Lower lobe of right lung (tissue), 2 donors: ENCODE measurements around the gene RBM34. TPM values are rescaled to one million over a fixed set of nuclear protein-coding genes. Genes with fewer than 3 reads are reported as not detected.
"Not testable (repeated sequence)": the region's sequence is repeated elsewhere in the genome, so short reads cannot be mapped to it uniquely, and the experiment has no call there.

Experiments used
- ATAC-seq, 2 donors: fragments of 200-7000 bp; cut with Tn5 transposase; one replicate each; pipeline ENCODE4 v1.9.1; 2020 to 2022; ENCODE audit warnings: mild to moderate bottlenecking in 2 of 2, moderate library complexity in 2 of 2
- DNase-seq: peaks from one replicate; pipeline ENCODE4 v3.0.0-alpha.2; 2020
- H3K27ac ChIP-seq: fragments of 200-600 bp; one replicate; pipeline ENCODE4 v1.8.0; 2022
- H3K27me3 ChIP-seq: fragments of 200-600 bp; one replicate; pipeline ENCODE4 v1.8.0; 2022; ENCODE audit warnings: low read depth
- H3K36me3 ChIP-seq: fragments of 200-600 bp; one replicate; pipeline ENCODE4 v1.8.0; 2022; ENCODE audit warnings: mild to moderate bottlenecking
- H3K4me1 ChIP-seq: fragments of 200-600 bp; one replicate; pipeline ENCODE4 v1.8.0; 2022
- H3K4me3 ChIP-seq: fragments of 200-600 bp; one replicate; pipeline ENCODE4 v1.8.0; 2022; ENCODE audit warnings: mild to moderate bottlenecking
- H3K9me3 ChIP-seq: fragments of 200-600 bp; one replicate; pipeline ENCODE4 v1.8.0; 2022
- intact Hi-C: fragments of 100-400 bp; cut with DNase I; formaldehyde crosslinking; loops from one replicate; pipeline ENCODE4 v1.11.0; 2022
- total RNA-seq: library from RNA; stranded (reverse); fragmentation: NEBNext Ultra II Directional; extraction: Animal tissue kit (Norgen Biotek cat#: 25700); gene quantifications from one replicate; pipeline ENCODE4 v1.2.1, GENCODE V29; 2021
- TF ChIP-seq, protein P1 (sequence below): fragments of 200-600 bp; IDR thresholded peaks from one replicate; pipeline ENCODE4 v1.8.0; 2022; ENCODE audit warnings: antibody characterized with exemption, mild to moderate bottlenecking
- donor health status: DM: no; HTN: yes; CAD: no; lungs with severe emphysema.

RBM34 gene
- total RNA-seq, 1 donor from 2014 or later: 57.3 TPM

DNA sequence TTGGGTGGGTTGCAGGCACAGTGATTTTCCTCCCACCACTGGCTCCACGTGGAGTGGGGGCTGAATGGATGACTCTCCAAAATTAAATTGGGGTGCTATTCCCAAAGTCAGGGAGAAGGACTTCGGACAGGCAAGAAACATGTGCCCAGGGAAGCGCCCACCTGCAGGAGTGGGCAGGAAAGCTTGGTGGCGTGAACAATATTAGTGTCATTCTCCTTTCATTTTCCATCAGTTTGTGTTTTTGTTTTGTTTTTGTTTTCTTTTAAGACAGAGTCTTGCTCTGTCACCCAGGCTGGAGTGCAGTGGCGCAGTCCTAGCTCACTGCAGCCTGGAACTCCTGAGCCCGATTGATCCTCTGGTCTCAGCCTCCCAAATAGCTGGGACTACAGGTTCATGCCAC lies 62.5 kb downstream of the RBM34 start:
- Histone ChIP-seq H3K27ac (no peak overlapping the region), H3K4me3 (no peak overlapping the region), H3K36me3 (no peaks in the 10 kb centered on the region), H3K4me1 (peaks cover 4% of the 10 kb centered on the region), H3K27me3 (no peaks in the 10 kb centered on the region), H3K9me3 (no peaks in the 10 kb centered on the region)
- no peak for DNase-seq
- no peak for ATAC-seq
- TF ChIP-seq, protein P1, sequence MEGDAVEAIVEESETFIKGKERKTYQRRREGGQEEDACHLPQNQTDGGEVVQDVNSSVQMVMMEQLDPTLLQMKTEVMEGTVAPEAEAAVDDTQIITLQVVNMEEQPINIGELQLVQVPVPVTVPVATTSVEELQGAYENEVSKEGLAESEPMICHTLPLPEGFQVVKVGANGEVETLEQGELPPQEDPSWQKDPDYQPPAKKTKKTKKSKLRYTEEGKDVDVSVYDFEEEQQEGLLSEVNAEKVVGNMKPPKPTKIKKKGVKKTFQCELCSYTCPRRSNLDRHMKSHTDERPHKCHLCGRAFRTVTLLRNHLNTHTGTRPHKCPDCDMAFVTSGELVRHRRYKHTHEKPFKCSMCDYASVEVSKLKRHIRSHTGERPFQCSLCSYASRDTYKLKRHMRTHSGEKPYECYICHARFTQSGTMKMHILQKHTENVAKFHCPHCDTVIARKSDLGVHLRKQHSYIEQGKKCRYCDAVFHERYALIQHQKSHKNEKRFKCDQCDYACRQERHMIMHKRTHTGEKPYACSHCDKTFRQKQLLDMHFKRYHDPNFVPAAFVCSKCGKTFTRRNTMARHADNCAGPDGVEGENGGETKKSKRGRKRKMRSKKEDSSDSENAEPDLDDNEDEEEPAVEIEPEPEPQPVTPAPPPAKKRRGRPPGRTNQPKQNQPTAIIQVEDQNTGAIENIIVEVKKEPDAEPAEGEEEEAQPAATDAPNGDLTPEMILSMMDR: no peak
- intact Hi-C loops: no loop called here

DNA sequence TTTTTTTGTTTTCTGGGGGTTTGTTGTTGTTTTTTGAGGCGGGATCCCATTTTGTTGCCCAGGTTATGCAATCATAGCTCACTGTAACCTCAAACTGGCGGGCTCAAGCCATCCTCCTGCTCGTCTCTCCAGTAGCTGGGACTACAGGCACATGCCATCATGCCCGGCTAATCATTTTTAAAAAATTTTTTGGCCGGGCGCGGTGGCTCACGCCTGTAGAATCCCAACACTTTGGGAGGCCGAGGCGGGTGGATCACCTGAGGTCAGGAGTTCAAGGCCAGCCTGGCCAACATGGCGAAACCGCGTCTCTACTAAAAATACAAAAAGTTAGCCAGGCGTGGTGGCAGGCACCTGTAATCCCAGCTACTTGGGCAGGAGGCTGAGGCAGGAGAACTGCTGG lies 63.5 kb downstream of the RBM34 start:
- H3K4me1 ChIP-seq: peaks cover 11% of the 10 kb centered on the region
- DNase-seq, H3K36me3 ChIP-seq, H3K9me3 ChIP-seq, H3K27ac ChIP-seq, ATAC-seq, H3K4me3 ChIP-seq, H3K27me3 ChIP-seq, intact Hi-C loops: not testable (repeated sequence)

DNA sequence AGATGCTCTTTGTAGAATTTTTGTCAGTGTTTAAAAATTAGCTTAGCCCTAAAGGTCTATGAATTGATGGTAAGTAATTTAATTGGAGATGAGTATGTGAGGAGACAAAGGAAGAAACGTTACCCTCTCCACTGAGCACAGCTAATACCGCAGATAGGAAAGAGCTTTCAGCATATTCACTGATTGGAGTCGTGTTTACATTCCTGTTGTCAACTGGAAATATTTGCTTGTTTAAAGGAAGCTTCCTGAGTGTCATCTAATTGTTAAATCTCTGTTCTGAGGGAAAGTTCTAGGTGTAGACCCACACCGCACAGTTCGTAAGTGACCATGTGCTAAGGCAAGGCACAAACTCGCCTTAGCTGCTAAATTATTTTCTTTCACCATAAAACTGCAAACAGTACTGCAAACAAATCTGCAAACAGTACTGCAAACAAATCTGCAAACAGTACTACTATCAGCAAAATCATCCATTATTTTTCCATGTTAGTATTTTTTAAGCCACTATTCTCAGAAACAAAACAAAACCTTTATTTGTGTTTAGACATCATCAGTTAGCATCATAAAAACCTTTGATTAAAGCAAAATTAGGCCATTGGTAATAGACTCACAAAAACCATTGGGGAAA lies 65.0 kb downstream of the RBM34 start:
- H3K4me1 ChIP-seq: peaks cover 11% of the 10 kb centered on the region
- DNase-seq (no peak), ATAC-seq (no peak)
- intact Hi-C loops: no loop called here
- no peaks in the 10 kb centered on the region for H3K27me3 ChIP-seq
- no peaks in the 10 kb centered on the region for H3K36me3 ChIP-seq
- no peaks in the 10 kb centered on the region for H3K9me3 ChIP-seq
- no peak overlapping the region for H3K4me3 ChIP-seq
- no peak overlapping the region for H3K27ac ChIP-seq
- TF ChIP-seq, protein P1: no peak

DNA sequence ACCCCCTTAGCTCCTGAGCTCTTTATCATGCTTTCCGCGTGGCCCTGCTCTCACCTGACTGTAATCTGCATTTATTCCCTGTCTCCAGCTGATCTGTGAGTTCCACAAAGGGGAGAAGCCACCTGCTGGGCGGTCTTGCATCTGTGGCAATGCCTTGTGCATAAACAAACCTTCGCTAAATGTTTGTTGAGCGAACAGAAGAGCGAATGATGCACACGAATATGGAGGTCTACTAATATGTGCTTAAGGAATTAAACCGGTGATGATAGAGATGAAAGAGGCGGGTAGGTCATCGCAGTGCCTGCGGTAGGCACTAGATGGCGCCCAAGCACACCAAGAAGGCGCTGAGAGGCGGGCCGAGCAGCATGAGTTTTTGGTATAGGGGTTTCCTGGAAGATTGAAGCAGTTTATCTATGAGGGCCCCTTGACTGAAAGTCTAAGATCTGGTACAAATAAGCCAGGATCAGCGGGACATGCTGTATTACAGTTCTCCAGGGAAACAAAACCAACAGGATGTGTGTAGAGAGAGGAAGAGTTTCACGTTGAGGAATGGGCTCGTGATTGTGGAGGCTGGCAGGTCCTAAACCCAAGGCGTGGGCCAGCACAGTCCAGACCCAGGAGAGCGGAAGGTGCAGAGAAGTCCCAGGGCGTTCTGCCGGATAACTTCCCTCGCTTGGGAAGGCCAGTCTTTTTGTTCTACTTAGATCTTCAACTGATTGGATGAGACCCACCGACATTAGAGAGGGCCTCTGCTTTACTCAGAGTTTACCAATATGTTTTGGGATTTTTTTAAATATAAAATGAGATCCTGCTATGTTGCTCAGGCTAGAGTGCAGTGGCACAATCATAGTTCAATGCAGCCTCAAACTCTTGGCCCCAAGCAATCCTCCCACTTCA lies 67.1 kb downstream of the RBM34 start:
- peak; percentile 89 to 91 for ATAC-seq
- Histone ChIP-seq H3K4me3 (peak overlapping the region; percentile 26), H3K4me1 (peaks cover 11% of the 10 kb centered on the region), H3K36me3 (no peaks in the 10 kb centered on the region), H3K27ac (no peak overlapping the region), H3K27me3 (no peaks in the 10 kb centered on the region), H3K9me3 (no peaks in the 10 kb centered on the region)
- TF ChIP-seq, protein P1: peak; percentile 93
- intact Hi-C loops: no loop called here
- peak; percentile 86 for DNase-seq

DNA sequence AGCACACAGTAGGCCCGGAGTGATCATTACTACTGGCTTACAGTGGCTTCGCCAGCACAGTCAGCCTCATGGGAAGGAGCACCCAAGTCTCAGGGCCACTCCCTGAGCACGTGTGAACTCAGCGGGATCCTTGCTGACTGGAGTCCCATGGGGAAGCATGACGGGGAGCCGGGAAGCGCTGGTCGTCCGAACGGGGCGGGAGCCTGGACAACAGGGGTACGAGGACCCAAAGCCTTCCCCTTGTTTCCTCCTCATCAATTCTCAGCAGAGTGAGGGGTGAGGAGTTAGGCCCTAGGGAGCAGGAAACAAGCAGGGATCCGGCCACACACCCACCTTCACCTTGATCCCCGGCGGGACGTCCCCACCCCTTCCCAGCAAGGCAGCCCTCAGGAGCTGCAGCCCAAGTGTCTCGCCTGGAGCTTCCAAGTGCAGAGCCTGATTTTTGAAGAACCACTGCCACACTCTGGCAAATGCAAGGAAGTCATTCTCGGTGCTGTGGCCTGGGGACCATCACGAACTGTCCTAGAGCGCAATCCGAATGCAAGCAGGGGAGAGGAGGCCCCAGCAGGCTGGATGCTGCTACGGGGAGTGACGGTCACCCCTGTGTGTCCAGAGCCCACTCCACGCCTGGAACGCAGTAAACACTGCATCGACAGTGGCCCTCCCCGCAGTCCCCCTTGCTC lies 67.9 kb downstream of the RBM34 start:
- H3K9me3 ChIP-seq: no peaks in the 10 kb centered on the region
- DNase-seq (no peak), ATAC-seq (peak; percentile 73 to 77)
- peak overlapping the region; percentile 6 for H3K27ac ChIP-seq
- H3K27me3 ChIP-seq: no peaks in the 10 kb centered on the region
- H3K36me3 ChIP-seq: no peaks in the 10 kb centered on the region
- TF ChIP-seq, protein P1: no peak
- peaks cover 11% of the 10 kb centered on the region for H3K4me1 ChIP-seq
- H3K4me3 ChIP-seq: peak overlapping the region; percentile 26
- intact Hi-C loops: no loop called here

DNA sequence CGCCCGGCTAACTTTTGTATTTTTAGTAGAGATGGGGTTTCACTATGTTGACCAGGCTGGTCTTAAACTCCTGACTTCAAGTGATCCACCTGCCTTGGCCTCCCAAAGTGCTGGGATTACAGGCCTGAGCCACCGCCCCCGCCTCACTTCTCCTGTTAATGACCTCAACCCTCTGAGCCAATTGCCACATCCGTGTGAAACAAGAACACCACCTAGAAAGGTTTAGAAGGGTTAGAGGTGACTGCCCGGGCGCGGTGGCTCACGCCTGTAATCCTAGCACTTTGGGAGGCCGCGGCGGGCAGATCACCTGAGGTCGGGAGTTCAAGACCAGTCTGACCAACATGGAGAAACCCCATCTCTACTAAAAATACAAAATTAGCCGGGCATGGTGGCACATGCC lies 68.6 kb downstream of the RBM34 start:
- H3K27me3 ChIP-seq, H3K36me3 ChIP-seq, ATAC-seq, H3K27ac ChIP-seq, DNase-seq, H3K4me3 ChIP-seq, intact Hi-C loops, H3K9me3 ChIP-seq: not testable (repeated sequence)
- peaks cover 11% of the 10 kb centered on the region for H3K4me1 ChIP-seq

DNA sequence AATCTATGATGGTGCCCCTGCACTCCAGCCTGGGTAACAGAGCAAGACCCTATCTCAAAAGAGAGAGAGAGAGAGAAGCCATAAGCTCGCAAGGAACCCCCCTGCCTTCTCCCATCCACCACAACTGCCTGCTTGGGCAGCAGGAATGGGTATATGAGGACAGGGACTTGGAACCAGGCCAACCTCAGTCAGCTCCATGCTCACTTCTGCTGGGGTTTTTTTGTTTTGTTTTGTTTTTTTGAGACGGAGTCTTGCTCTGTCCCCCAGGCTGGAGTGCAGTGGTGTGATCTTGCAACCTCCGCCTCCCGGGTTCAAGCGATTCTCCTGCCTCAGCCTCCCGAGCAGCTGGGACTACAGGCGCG lies 69.0 kb downstream of the RBM34 start:
- H3K36me3 ChIP-seq, ATAC-seq, intact Hi-C loops, H3K27ac ChIP-seq, H3K9me3 ChIP-seq, H3K27me3 ChIP-seq, H3K4me3 ChIP-seq, DNase-seq: not testable (repeated sequence)
- H3K4me1 ChIP-seq: peaks cover 11% of the 10 kb centered on the region

DNA sequence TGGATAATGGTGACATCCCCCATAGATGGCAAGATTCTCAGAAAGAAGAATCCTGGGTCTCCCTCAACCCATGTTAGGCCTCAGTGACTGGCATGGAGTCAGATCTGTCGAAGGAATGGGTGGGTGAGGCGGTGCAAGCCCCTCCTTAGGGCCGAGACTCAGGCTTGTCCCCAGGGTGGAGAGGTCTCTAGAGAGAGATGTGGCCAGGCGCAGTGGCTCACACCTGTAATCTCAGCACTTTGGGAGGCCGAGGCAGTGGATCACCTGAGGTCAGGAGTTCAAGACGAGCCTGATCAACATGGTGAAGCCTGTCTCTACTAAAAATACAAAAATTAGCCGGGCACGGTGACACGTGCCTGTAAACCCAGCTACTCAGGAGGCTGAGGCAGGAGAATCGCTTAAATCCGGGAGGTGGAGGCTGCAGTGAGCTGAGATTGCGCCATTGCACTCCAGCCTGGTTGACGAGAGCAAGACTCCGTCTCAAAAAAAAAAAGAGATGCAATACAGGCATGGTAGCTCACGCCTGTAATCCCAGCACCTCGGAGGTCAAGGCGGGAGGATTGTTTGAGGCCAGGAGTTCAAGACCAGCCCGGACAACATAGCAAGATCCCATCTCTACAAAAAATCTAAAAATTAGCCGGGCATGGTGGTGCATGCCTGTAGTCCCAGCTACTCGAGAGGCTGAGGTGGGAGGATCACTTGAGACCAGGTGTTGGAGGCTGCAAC lies 69.6 kb downstream of the RBM34 start:
- DNase-seq, H3K27ac ChIP-seq, H3K4me3 ChIP-seq: not testable (repeated sequence)

More for the DNA sequence above, 69.6 kb downstream of the RBM34 start:
- ATAC-seq, intact Hi-C loops, H3K27me3 ChIP-seq, H3K36me3 ChIP-seq, H3K9me3 ChIP-seq: not testable (repeated sequence)
- H3K4me1 ChIP-seq: peaks cover 11% of the 10 kb centered on the region
